GM12874 (cell line): ENCODE measurements around the gene MRPL28.

Source experiments
- CTCF ChIP-seq: IDR thresholded peaks from 2 replicates; pipeline ENCODE4 v1.5.1; 2011; ENCODE audit warnings: low read depth, mild to moderate bottlenecking, control low read depth, low read length, moderate library complexity; ENCODE audit not compliant: insufficient read depth

The MRPL28 gene

GRCh38 chr16:361872-362701 lies 8.3 kb downstream of the MRPL28 start:
- peak; percentile 96 for TF ChIP-seq CTCF

- no peak for TF ChIP-seq CTCF
Measured at GRCh38 chr16:361341-361871, 8.9 kb downstream of the MRPL28 start.

GRCh38 chr16:360698-361336 lies 9.5 kb downstream of the MRPL28 start:
- no peak for TF ChIP-seq CTCF

GRCh38 chr16:359871-360697 lies 10.3 kb downstream of the MRPL28 start:
- no peak for TF ChIP-seq CTCF

- TF ChIP-seq CTCF, result no peak
Measured at GRCh38 chr16:359067-359763, 11.1 kb downstream of the MRPL28 start.

GRCh38 chr16:356741-357140 lies 13.6 kb downstream of the MRPL28 start:
- no peak for TF ChIP-seq CTCF
